Activated CD8-positive, alpha-beta memory T cell treated with anti-CD3 and anti-CD28 coated beads for 48 hours (primary cell): ENCODE measurements around the gene METTL6.
"Not testable (repeated sequence)": the region's sequence is repeated elsewhere in the genome, so short reads cannot be mapped to it uniquely, and the experiment has no call there.

ENCODE experiments used
- DNase-seq, 3 experiments: peaks; one replicate each; pipeline ENCODE4 v3.0.0-alpha.2; 2020; ENCODE audit warnings: low read depth in 2 of 3, low spot score in 2 of 3

Gene METTL6

GRCh38 chr3:15451216-15452113 lies 24.1 kb upstream of the METTL6 start:
- DNase-seq, result no peak

- no peak for DNase-seq
Observed at GRCh38 chr3:15450438-15451215, 23.3 kb upstream of the METTL6 start.

- DNase-seq, result no peak
Observed at GRCh38 chr3:15449489-15450224, 22.3 kb upstream of the METTL6 start.

- DNase-seq, result no peak
Observed at GRCh38 chr3:15443826-15444524, 16.6 kb upstream of the METTL6 start.

GRCh38 chr3:15440891-15441290 lies 13.5 kb upstream of the METTL6 start:
- DNase-seq, result no peak

GRCh38 chr3:15439476-15439875 lies 12.1 kb upstream of the METTL6 start:
- no peak for DNase-seq

- DNase-seq, result no peak
Observed at GRCh38 chr3:15438983-15439382, 11.6 kb upstream of the METTL6 start.

GRCh38 chr3:15436246-15436645 lies 8.9 kb upstream of the METTL6 start:
- DNase-seq, result no peak

- DNase-seq, result no peak
Observed at GRCh38 chr3:15434756-15435155, 7.4 kb upstream of the METTL6 start.

GRCh38 chr3:15433531-15433930 lies 6.2 kb upstream of the METTL6 start:
- DNase-seq, result no peak

- no peak for DNase-seq
Observed at GRCh38 chr3:15431256-15431837, 4.0 kb upstream of the METTL6 start.

GRCh38 chr3:15430624-15431023 lies 3.3 kb upstream of the METTL6 start:
- DNase-seq, result no peak

- no peak for DNase-seq
Observed at GRCh38 chr3:15429080-15429479, 1.7 kb upstream of the METTL6 start.

- no peak for DNase-seq
Observed at GRCh38 chr3:15428539-15428938, 1.2 kb upstream of the METTL6 start.

- DNase-seq, result no peak
Observed at GRCh38 chr3:15427981-15428380, 637 bp upstream of the METTL6 start.

GRCh38 chr3:15426579-15427118 lies 695 bp downstream of the METTL6 start:
- no peak for DNase-seq

GRCh38 chr3:15420871-15421270 lies 6.5 kb downstream of the METTL6 start:
- no peak for DNase-seq

- not testable (repeated sequence) for DNase-seq
Observed at GRCh38 chr3:15410966-15411365, 16.4 kb downstream of the METTL6 start.

GRCh38 chr3:15409774-15410173 lies 17.6 kb downstream of the METTL6 start:
- DNase-seq, result no peak

GRCh38 chr3:15409239-15409638 lies 18.1 kb downstream of the METTL6 start:
- no peak for DNase-seq
